ENCODE measurements around the gene KRT82. TPM values are rescaled to one million over a fixed set of nuclear protein-coding genes. Genes with fewer than 3 reads are reported as not detected.

KRT82 gene
- total RNA-seq, 8 experiments from 2014 or later = 0.14 TPM; not detected in 6

GRCh38 chr12:52440821-52441319 lies 34.7 kb upstream of the KRT82 start:
- peak in 5 of 8 experiments; percentile 20 to 91 (median 71) for ATAC-seq (replicated peaks in 6 of 8)
- H3K4me1 ChIP-seq (replicated peaks in 1 of 2) = peaks cover 0 to 10% of the 10 kb centered on the region in 2 donors
- 50 to 82% (median 75%) methylated on average over 2 to 5 of the region's 5 CpGs; no CpG with 5 or more reads in 6 of the 10 experiments for WGBS, 10 experiments
- no peak overlapping the region for H3K4me3 ChIP-seq
- in situ Hi-C loops (cut with MboI; ENCODE audit: low pct_unique_long_range_greater_than_20kb in 2 of 9, low sequenced_read_pairs in 9 of 9, unreplicated experiment in 9 of 9) = no loop called here
- H3K27ac ChIP-seq = peak overlapping the region in 1 of 2 donors; percentile 13

- H3K4me1 ChIP-seq (replicated peaks in 1 of 2) = peaks cover 0 to 10% of the 10 kb centered on the region in 2 donors
- no peak for ATAC-seq (replicated peaks in 6 of 8)
- no peak overlapping the region for H3K27ac ChIP-seq
- H3K4me3 ChIP-seq = no peak overlapping the region
- in situ Hi-C loops (cut with MboI; ENCODE audit: low pct_unique_long_range_greater_than_20kb in 2 of 9, low sequenced_read_pairs in 9 of 9, unreplicated experiment in 9 of 9) = no loop called here
- WGBS, 10 experiments = 20 to 100% (median 56%) methylated on average over 1 of the region's 2 CpGs; no CpG with 5 or more reads in 7 of the 10 experiments
Measured at GRCh38 chr12:52439845-52440244, 33.7 kb upstream of the KRT82 start.

- in situ Hi-C loops (cut with MboI; ENCODE audit: low pct_unique_long_range_greater_than_20kb in 2 of 9, low sequenced_read_pairs in 9 of 9, unreplicated experiment in 9 of 9) = no loop called here
- Histone ChIP-seq H3K4me3 (no peak overlapping the region), H3K4me1 (replicated peaks in 1 of 2) (peaks cover 0 to 10% of the 10 kb centered on the region in 2 donors), H3K27ac (no peak overlapping the region)
- WGBS, 10 experiments = 50 to 89% (median 71%) methylated on average over 2 to 5 of the region's 8 CpGs; no CpG with 5 or more reads in 4 of the 10 experiments
- no peak for ATAC-seq (replicated peaks in 6 of 8)
Measured at GRCh38 chr12:52439420-52439819, 33.3 kb upstream of the KRT82 start.

- WGBS, 10 experiments = 43 to 100% (median 73%) methylated on average over 1 to 5 of the region's 8 CpGs; no CpG with 5 or more reads in 1 of the 10 experiments
- Histone ChIP-seq H3K27ac (no peak overlapping the region), H3K4me1 (replicated peaks in 1 of 2) (peaks cover 0 to 10% of the 10 kb centered on the region in 2 donors), H3K4me3 (no peak overlapping the region)
- in situ Hi-C loops (cut with MboI; ENCODE audit: low pct_unique_long_range_greater_than_20kb in 2 of 9, low sequenced_read_pairs in 9 of 9, unreplicated experiment in 9 of 9) = no loop called here
- no peak for ATAC-seq (replicated peaks in 6 of 8)
Measured at GRCh38 chr12:52438305-52439301, 32.5 kb upstream of the KRT82 start.

GRCh38 chr12:52437508-52437907 lies 31.4 kb upstream of the KRT82 start:
- no peak for ATAC-seq (replicated peaks in 6 of 8)
- H3K4me1 ChIP-seq (replicated peaks in 1 of 2) = peaks cover 0 to 10% of the 10 kb centered on the region in 2 donors
- H3K27ac ChIP-seq = no peak overlapping the region
- in situ Hi-C loops (cut with MboI; ENCODE audit: low pct_unique_long_range_greater_than_20kb in 2 of 9, low sequenced_read_pairs in 9 of 9, unreplicated experiment in 9 of 9) = no loop called here
- H3K4me3 ChIP-seq = no peak overlapping the region
- 65 to 90% (median 83%) methylated on average over 1 to 5 of the region's 9 CpGs; no CpG with 5 or more reads in 7 of the 10 experiments for WGBS, 10 experiments

GRCh38 chr12:52436828-52437474 lies 30.8 kb upstream of the KRT82 start:
- H3K27ac ChIP-seq = no peak overlapping the region

GRCh38 chr12:52436000-52436827 lies 30.1 kb upstream of the KRT82 start:
- ATAC-seq (replicated peaks in 6 of 8) = no peak

More at GRCh38 chr12:52436828-52437474, 30.8 kb upstream of the KRT82 start:
- in situ Hi-C loops (cut with MboI; ENCODE audit: low pct_unique_long_range_greater_than_20kb in 2 of 9, low sequenced_read_pairs in 9 of 9, unreplicated experiment in 9 of 9) = no loop called here
- no peak overlapping the region for H3K4me3 ChIP-seq
- peaks cover 0 to 10% of the 10 kb centered on the region in 2 donors for H3K4me1 ChIP-seq (replicated peaks in 1 of 2)
- ATAC-seq (replicated peaks in 6 of 8) = no peak
- 50 to 87% (median 77%) methylated on average over 2 to 9 of the region's 9 CpGs for WGBS, 10 experiments

GRCh38 chr12:52435659-52435999 lies 29.5 kb upstream of the KRT82 start:
- Histone ChIP-seq H3K27ac (no peak overlapping the region), H3K4me3 (no peak overlapping the region), H3K4me1 (replicated peaks in 1 of 2) (peaks cover 0 to 2% of the 10 kb centered on the region in 2 donors)
- no peak for ATAC-seq (replicated peaks in 6 of 8)
- in situ Hi-C loops (cut with MboI; ENCODE audit: low pct_unique_long_range_greater_than_20kb in 2 of 9, low sequenced_read_pairs in 9 of 9, unreplicated experiment in 9 of 9) = no loop called here
- WGBS, 10 experiments = 68 to 97% (median 83%) methylated on average over 1 to 6 of the region's 6 CpGs; no CpG with 5 or more reads in 3 of the 10 experiments

More at GRCh38 chr12:52436000-52436827, 30.1 kb upstream of the KRT82 start:
- no peak overlapping the region for H3K4me3 ChIP-seq
- no peak overlapping the region for H3K27ac ChIP-seq
- in situ Hi-C loops (cut with MboI; ENCODE audit: low pct_unique_long_range_greater_than_20kb in 2 of 9, low sequenced_read_pairs in 9 of 9, unreplicated experiment in 9 of 9) = no loop called here
- peaks cover 0 to 7% of the 10 kb centered on the region in 2 donors for H3K4me1 ChIP-seq (replicated peaks in 1 of 2)
- 0 to 77% (median 56%) methylated on average over 1 to 9 of the region's 9 CpGs; no CpG with 5 or more reads in 1 of the 10 experiments for WGBS, 10 experiments

- WGBS, 10 experiments = 60 to 100% (median 82%) methylated on average over 1 to 6 of the region's 6 CpGs; no CpG with 5 or more reads in 3 of the 10 experiments
- Histone ChIP-seq H3K4me1 (replicated peaks in 1 of 2) (no peaks in the 10 kb centered on the region), H3K4me3 (no peak overlapping the region), H3K27ac (no peak overlapping the region)
- ATAC-seq (replicated peaks in 6 of 8) = no peak
- in situ Hi-C loops (cut with MboI; ENCODE audit: low pct_unique_long_range_greater_than_20kb in 2 of 9, low sequenced_read_pairs in 9 of 9, unreplicated experiment in 9 of 9) = no loop called here
Measured at GRCh38 chr12:52434760-52435530, 28.8 kb upstream of the KRT82 start.

- no peak within 1 kb of the TSS for H3K4me3 ChIP-seq
- H3K27ac ChIP-seq = no peak within 1 kb of the TSS
- no peaks in the 10 kb centered on the region for H3K4me1 ChIP-seq (replicated peaks in 1 of 2)
- peak in 1 of 8 experiments; percentile 21 for ATAC-seq (replicated peaks in 6 of 8)
- WGBS, 10 experiments = 28 to 100% (median 62%) methylated on average over 1 to 6 of the region's 20 CpGs; no CpG with 5 or more reads in 2 of the 10 experiments
- in situ Hi-C loops (cut with MboI; ENCODE audit: low pct_unique_long_range_greater_than_20kb in 2 of 9, low sequenced_read_pairs in 9 of 9, unreplicated experiment in 9 of 9) = no loop called here
Measured at GRCh38 chr12:52434081-52434733, 28.1 kb upstream of the KRT82 start, which contains the start of gene KRT75. TSS of gene KRT75 (minus strand) at chr12:52434371. CDS start at chr12:52434304, 67 bp downstream.

GRCh38 chr12:52433501-52434080 lies 27.5 kb upstream of the KRT82 start:
- WGBS, 10 experiments = 81 to 97% (median 84%) methylated on average over 1 to 7 of the region's 12 CpGs; no CpG with 5 or more reads in 4 of the 10 experiments
- ATAC-seq (replicated peaks in 6 of 8) = no peak

More at GRCh38 chr12:52433501-52434080, 27.5 kb upstream of the KRT82 start:
- Histone ChIP-seq H3K4me3 (no peak overlapping the region), H3K4me1 (replicated peaks in 1 of 2) (no peaks in the 10 kb centered on the region), H3K27ac (no peak overlapping the region)
- in situ Hi-C loops (cut with MboI; ENCODE audit: low pct_unique_long_range_greater_than_20kb in 2 of 9, low sequenced_read_pairs in 9 of 9, unreplicated experiment in 9 of 9) = no loop called here
